ENCODE measurements around the gene PEX1.
"Not testable (repeated sequence)": the region's sequence is repeated elsewhere in the genome, so short reads cannot be mapped to it uniquely, and the experiment has no call there.

DNA sequence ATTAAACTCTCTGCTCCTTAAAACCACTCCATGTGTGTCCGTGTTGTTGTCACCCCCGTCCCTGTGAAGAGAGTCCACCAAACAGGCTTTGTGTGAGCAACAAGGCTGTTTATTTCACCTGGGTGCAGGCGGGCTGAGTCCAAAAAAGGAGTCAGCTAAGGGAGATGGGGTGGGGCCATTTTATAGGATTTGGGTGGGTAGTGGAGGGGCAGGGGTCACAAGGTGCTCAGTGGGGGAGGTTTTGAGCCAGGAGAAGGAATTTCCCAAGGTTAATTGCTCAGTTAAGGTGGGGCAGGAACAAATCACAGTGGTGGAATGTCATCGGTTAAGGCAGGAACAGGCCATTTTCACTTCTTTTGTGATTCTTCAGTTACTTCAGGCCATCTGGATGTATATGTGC is 49.2 kb downstream of the PEX1 start:
- TF ChIP-seq POLR2A (IDR thresholded peaks at IDR 0.05; ENCODE audit: low read length); HDAC2 (IDR thresholded peaks at IDR 0.05); JUNB (IDR thresholded peaks at IDR 0.05); TP53 (CRISPR knock-in tag; IDR thresholded peaks at IDR 0.05): not testable (repeated sequence)
- TF ChIP-seq, protein P1, sequence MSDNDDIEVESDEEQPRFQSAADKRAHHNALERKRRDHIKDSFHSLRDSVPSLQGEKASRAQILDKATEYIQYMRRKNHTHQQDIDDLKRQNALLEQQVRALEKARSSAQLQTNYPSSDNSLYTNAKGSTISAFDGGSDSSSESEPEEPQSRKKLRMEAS (IDR thresholded peaks at IDR 0.05) = not testable (repeated sequence)
- TF ChIP-seq, protein P2, sequence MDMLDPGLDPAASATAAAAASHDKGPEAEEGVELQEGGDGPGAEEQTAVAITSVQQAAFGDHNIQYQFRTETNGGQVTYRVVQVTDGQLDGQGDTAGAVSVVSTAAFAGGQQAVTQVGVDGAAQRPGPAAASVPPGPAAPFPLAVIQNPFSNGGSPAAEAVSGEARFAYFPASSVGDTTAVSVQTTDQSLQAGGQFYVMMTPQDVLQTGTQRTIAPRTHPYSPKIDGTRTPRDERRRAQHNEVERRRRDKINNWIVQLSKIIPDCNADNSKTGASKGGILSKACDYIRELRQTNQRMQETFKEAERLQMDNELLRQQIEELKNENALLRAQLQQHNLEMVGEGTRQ (IDR thresholded peaks at IDR 0.05) = not testable (repeated sequence)

All from A549 (cell line).